HG03280 (cell line): ENCODE measurements around the gene RADIL.

Experiments used
- ATAC-seq: cut with Tn5 transposase; IDR thresholded peaks from one replicate; pipeline ENCODE4 v1.9.1; 2021; ENCODE audit warnings: mild to moderate bottlenecking, moderate library complexity; ENCODE audit not compliant: unreplicated experiment

RADIL gene

DNA sequence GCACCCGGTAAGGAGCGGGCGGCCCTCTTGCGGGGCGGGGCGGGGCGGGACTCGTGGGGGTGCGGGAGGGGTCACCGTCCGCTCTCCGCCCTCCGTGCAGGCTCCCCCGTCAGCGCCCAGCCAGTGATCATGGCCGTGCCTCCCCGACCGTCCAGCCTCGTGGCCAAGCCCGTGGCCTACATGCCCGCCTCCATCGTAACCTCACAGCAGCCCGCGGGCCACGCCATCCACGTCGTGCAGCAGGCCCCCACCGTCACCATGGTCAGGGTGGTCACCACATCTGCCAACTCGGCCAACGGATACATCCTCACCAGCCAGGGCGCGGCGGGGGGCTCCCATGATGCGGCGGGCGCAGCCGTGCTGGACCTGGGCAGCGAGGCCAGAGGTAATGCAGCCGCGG lies 124.3 kb downstream of the RADIL start:
- ATAC-seq = no peak

- ATAC-seq = no peak
Measured at GRCh38 chr7:4758791-4759190, 124.7 kb downstream of the RADIL start.

DNA sequence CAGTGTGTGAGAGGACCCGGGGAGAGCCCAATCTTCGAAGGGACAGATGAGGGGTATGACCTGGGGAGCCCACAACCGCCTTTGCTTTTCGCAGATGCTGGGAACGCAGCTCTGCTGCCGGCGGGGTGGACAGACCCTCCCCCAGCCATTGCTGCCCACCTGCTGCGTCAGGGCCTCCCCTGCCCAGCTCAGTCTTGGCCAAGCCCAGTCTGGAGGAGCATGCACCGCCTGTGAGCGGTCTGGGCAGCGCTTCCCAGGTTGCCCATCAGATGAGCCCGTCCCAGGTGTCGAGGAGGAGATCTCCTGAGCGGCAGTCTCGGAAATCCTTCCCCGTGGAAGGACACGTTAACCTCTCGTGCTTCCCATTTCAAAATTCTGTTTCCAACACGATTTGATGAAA lies 125.4 kb downstream of the RADIL start:
- ATAC-seq = no peak

GRCh38 chr7:4755045-4755444 lies 128.5 kb downstream of the RADIL start:
- no peak for ATAC-seq

DNA sequence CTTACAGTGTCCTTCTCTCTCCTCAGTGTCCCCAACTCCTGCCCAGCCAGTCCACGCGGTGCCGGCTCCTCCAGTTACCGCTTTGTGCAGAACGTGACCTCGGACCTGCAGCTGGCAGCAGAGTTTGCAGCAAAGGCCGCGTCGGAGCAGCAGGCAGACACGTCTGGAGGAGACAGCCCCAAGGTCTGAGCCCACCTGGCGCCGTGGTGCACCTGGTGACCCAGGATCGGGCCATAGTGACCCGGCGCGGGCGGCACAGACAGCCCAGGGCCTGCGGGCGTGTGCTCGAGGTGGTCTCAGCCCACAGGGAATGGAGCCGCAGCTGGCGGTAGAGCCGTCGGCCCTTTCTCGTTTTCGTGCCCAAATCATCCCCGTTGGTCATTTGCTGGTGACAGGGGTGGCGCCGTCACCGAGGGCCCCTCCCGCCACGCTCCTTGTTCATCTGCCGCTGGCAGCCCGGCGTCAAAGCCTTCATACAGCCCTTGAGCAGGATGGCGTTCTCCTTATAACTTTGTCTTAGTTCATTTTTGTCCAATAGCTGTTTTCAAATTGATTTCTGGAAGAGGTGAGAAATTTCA lies 129.0 kb downstream of the RADIL start:
- no peak for ATAC-seq

- ATAC-seq = peak; percentile 84
Measured at GRCh38 chr7:4753598-4754432, 129.7 kb downstream of the RADIL start.

- no peak for ATAC-seq
Measured at GRCh38 chr7:4751398-4751947, 132.0 kb downstream of the RADIL start.

GRCh38 chr7:4749798-4750197 lies 133.7 kb downstream of the RADIL start:
- ATAC-seq = no peak

- no peak for ATAC-seq
Measured at GRCh38 chr7:4749363-4749762, 134.2 kb downstream of the RADIL start.
